ENCODE measurements around the gene AATF. TPM values are rescaled to one million over a fixed set of nuclear protein-coding genes. Genes with fewer than 3 reads are reported as not detected.

AATF gene
- total RNA-seq, 1 donor from 2014 or later, result 38.5 TPM

GRCh38 chr17:37096071-37096470 is 147.3 kb downstream of the AATF start:
- no peak overlapping the region for H3K27ac Mint-ChIP-seq (ENCODE audit: unreplicated experiment)
- H3K4me1 Mint-ChIP-seq (ENCODE audit: low read depth), result peaks cover 2% of the 10 kb centered on the region
- H3K27me3 Mint-ChIP-seq (ENCODE audit: low read depth), result no peaks in the 10 kb centered on the region
- H3K4me3 Mint-ChIP-seq (ENCODE audit: unreplicated experiment), result no peak overlapping the region
- TF ChIP-seq CTCF (IDR thresholded peaks at IDR 0.05), result no peak
- no peaks in the 10 kb centered on the region for H3K9me3 Mint-ChIP-seq (ENCODE audit: low read depth)
- H3K36me3 Mint-ChIP-seq (ENCODE audit: low read depth), result peaks cover 29% of the 10 kb centered on the region
- no peak for DNase-seq (ENCODE audit: low spot score)

DNA sequence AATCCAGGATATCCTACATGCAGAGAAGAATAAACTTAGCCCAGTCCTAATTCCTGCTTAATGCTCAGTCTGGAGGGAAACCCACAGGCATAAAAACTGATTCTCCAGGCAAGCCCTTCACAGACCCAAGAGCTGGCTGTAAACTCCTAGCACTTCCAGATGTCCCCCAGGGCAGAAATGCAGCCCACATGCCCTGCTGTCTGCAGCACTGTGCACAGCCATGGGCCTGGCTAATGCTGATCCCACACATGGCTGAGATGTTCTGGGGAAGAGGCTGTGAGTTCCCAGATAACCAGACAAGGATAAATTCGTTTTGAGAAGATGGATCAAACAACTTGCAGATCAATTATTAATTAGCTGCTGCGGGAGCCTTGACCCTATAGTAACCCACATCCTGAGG is 148.4 kb downstream of the AATF start:
- H3K27ac Mint-ChIP-seq (ENCODE audit: unreplicated experiment), result no peak overlapping the region
- H3K4me1 Mint-ChIP-seq (ENCODE audit: low read depth), result peaks cover 2% of the 10 kb centered on the region
- TF ChIP-seq CTCF (IDR thresholded peaks at IDR 0.05), result no peak
- H3K27me3 Mint-ChIP-seq (ENCODE audit: low read depth), result no peaks in the 10 kb centered on the region
- H3K4me3 Mint-ChIP-seq (ENCODE audit: unreplicated experiment), result no peak overlapping the region
- H3K9me3 Mint-ChIP-seq (ENCODE audit: low read depth), result no peaks in the 10 kb centered on the region
- DNase-seq (ENCODE audit: low spot score), result no peak
- H3K36me3 Mint-ChIP-seq (ENCODE audit: low read depth), result peaks cover 28% of the 10 kb centered on the region

DNA sequence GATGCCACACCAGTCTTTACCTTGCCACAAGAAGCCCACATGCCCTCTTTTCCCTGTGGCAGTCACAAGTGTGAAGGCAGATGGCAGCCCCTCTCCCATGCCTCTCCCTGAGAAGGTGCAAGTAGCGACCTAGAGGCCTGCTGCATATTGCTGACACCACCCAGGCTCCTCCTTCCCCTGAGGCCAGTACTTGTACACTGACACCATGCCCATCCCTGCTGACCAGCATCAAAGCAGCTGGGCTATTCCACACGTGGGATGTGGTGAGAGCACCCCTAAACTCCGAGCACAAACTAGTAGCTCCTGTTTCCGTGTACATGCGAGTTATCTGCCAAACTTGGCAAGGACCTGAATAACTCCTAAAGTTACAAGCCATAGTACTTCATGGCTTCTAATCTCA is 149.4 kb downstream of the AATF start:
- H3K4me3 Mint-ChIP-seq (ENCODE audit: unreplicated experiment), result no peak overlapping the region
- no peak overlapping the region for H3K27ac Mint-ChIP-seq (ENCODE audit: unreplicated experiment)
- no peak for TF ChIP-seq CTCF (IDR thresholded peaks at IDR 0.05)
- H3K36me3 Mint-ChIP-seq (ENCODE audit: low read depth), result peaks cover 28% of the 10 kb centered on the region
- no peak for DNase-seq (ENCODE audit: low spot score)
- peaks cover 2% of the 10 kb centered on the region for H3K4me1 Mint-ChIP-seq (ENCODE audit: low read depth)
- H3K9me3 Mint-ChIP-seq (ENCODE audit: low read depth), result no peaks in the 10 kb centered on the region
- H3K27me3 Mint-ChIP-seq (ENCODE audit: low read depth), result no peaks in the 10 kb centered on the region

- H3K27me3 Mint-ChIP-seq (ENCODE audit: low read depth), result no peaks in the 10 kb centered on the region
- no peak for DNase-seq (ENCODE audit: low spot score)
- H3K4me1 Mint-ChIP-seq (ENCODE audit: low read depth), result peaks cover 2% of the 10 kb centered on the region
- H3K9me3 Mint-ChIP-seq (ENCODE audit: low read depth), result no peaks in the 10 kb centered on the region
- peak overlapping the region; percentile 15 for H3K27ac Mint-ChIP-seq (ENCODE audit: unreplicated experiment)
- TF ChIP-seq CTCF (IDR thresholded peaks at IDR 0.05), result no peak
- peaks cover 24% of the 10 kb centered on the region for H3K36me3 Mint-ChIP-seq (ENCODE audit: low read depth)
- no peak overlapping the region for H3K4me3 Mint-ChIP-seq (ENCODE audit: unreplicated experiment)
Measured at GRCh38 chr17:37098910-37099664, 150.3 kb downstream of the AATF start.

DNA sequence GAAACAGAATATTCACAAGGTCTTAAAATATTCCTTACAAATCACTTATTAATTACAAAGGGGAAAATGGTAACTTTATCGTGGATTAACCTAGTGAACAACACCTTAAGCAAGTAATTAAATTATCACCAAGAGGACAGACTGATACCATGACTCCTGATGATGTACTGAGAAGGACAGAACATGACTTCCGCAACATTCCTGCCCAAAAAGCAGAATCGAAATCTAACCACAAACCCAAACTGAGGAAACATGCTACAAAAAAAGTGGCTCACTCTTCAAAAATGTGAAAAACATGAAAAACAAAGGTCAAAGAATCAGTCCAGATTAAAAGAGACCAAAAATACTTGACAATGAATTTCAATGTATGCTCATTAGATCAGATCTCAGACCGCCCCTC is 151.5 kb downstream of the AATF start:
- peaks cover 19% of the 10 kb centered on the region for H3K36me3 Mint-ChIP-seq (ENCODE audit: low read depth)
- H3K4me1 Mint-ChIP-seq (ENCODE audit: low read depth), result peaks cover 2% of the 10 kb centered on the region
- H3K27ac Mint-ChIP-seq (ENCODE audit: unreplicated experiment), result no peak overlapping the region
- no peak for TF ChIP-seq CTCF (IDR thresholded peaks at IDR 0.05)
- no peak for DNase-seq (ENCODE audit: low spot score)
- H3K9me3 Mint-ChIP-seq (ENCODE audit: low read depth), result no peaks in the 10 kb centered on the region
- H3K4me3 Mint-ChIP-seq (ENCODE audit: unreplicated experiment), result no peak overlapping the region
- no peaks in the 10 kb centered on the region for H3K27me3 Mint-ChIP-seq (ENCODE audit: low read depth)

All from chondrocyte (in vitro differentiated cells).